GM12864 (cell line): ENCODE data around the gene NPSR1.

Experiments used
- DNase-seq: peaks from one replicate; pipeline ENCODE4 v3.0.0-alpha.2; 2011; ENCODE audit warnings: low read depth
- H3K4me3 ChIP-seq: 2 replicates; pipeline ENCODE4 v1.5.1; 2011; ENCODE audit warnings: mild to moderate bottlenecking, low read depth, low read length, control low read depth
- CTCF ChIP-seq: IDR thresholded peaks from 2 replicates; pipeline ENCODE4 v1.5.1; 2011; ENCODE audit warnings: low read depth, mild to moderate bottlenecking, moderate library complexity, low read length, control low read depth, inconsistent platforms; ENCODE audit errors: missing control alignments

Gene NPSR1

GRCh38 chr7:34841326-34841725, 183.3 kb downstream of the NPSR1 start:
- no peak for DNase-seq
- H3K4me3 ChIP-seq: no peak overlapping the region
- no peak for TF ChIP-seq CTCF

- TF ChIP-seq CTCF: no peak
- no peak overlapping the region for H3K4me3 ChIP-seq
- no peak for DNase-seq
Measured at GRCh38 chr7:34842782-34843181, 184.8 kb downstream of the NPSR1 start.

GRCh38 chr7:34844406-34844805, 186.4 kb downstream of the NPSR1 start:
- no peak for DNase-seq
- H3K4me3 ChIP-seq: no peak overlapping the region
- TF ChIP-seq CTCF: no peak

- no peak for TF ChIP-seq CTCF
- H3K4me3 ChIP-seq: no peak overlapping the region
- no peak for DNase-seq
Measured at GRCh38 chr7:34844936-34845665, 187.1 kb downstream of the NPSR1 start.

- peak; percentile 2 for TF ChIP-seq CTCF
- no peak overlapping the region for H3K4me3 ChIP-seq
- no peak for DNase-seq
Measured at GRCh38 chr7:34845666-34846361, 187.8 kb downstream of the NPSR1 start.

- TF ChIP-seq CTCF: no peak
- no peak for DNase-seq
- no peak overlapping the region for H3K4me3 ChIP-seq
Measured at GRCh38 chr7:34846976-34847375, 189.0 kb downstream of the NPSR1 start.
